HepG2 (cell line): ENCODE data around the gene SLC12A5.

Experiments used
- ARNT ChIP-seq: fragments of 450-650 bp; IDR thresholded peaks from 2 replicates; pipeline ENCODE4 v1.6.1; 2017
- CTCF ChIP-seq: sonication (generic); formaldehyde crosslinking; IDR thresholded peaks from 2 replicates; pipeline ENCODE4 v1.5.0; 2020; ENCODE audit warnings: mild to moderate bottlenecking, missing genetic modification reagents, moderate library complexity
- DBP ChIP-seq: sonication (generic); formaldehyde crosslinking; IDR thresholded peaks from 2 replicates; pipeline ENCODE4 v1.4.0; 2020; ENCODE audit warnings: missing genetic modification reagents; ENCODE audit errors: not compliant biosample characterization
- POLR2A ChIP-seq, 2 experiments: IDR thresholded peaks; 2 replicates each; pipeline ENCODE4 v1.6.1; 2011; ENCODE audit warnings: low read depth in 2 of 2, low read length in 2 of 2, mild to moderate bottlenecking in 1 of 2, moderate library complexity in 1 of 2; ENCODE audit not compliant: insufficient read depth in 1 of 2
- POLR2G ChIP-seq: fragments of 200-400 bp; formaldehyde crosslinking; IDR thresholded peaks from 2 replicates; pipeline ENCODE4 v1.6.1; 2018; ENCODE audit warnings: mild to moderate bottlenecking, low read depth, low read length, moderate library complexity
- SNAI1 ChIP-seq: sonication (generic); formaldehyde crosslinking; IDR thresholded peaks from 2 replicates; pipeline ENCODE4 v1.5.0; 2020; ENCODE audit warnings: mild to moderate bottlenecking, missing genetic modification reagents, borderline replicate concordance
- TBP ChIP-seq: sonication (generic); formaldehyde crosslinking; IDR thresholded peaks from 2 replicates; pipeline ENCODE4 v1.5.0; 2020; ENCODE audit warnings: missing genetic modification reagents
- ZNF776 ChIP-seq: sonication (generic); formaldehyde crosslinking; IDR thresholded peaks from 2 replicates; pipeline ENCODE4 v1.4.0; 2020; ENCODE audit warnings: mild to moderate bottlenecking, missing genetic modification reagents
- ZUFSP ChIP-seq: sonication (generic); formaldehyde crosslinking; IDR thresholded peaks from 2 replicates; pipeline ENCODE4 v1.9.0; 2021; ENCODE audit warnings: missing genetic modification reagents, mild to moderate bottlenecking, borderline replicate concordance
- TF ChIP-seq, protein P1 (sequence below): sonication (generic); formaldehyde crosslinking; conservative IDR thresholded peaks from 2 replicates; pipeline ENCODE4 v1.5.0; 2020; ENCODE audit warnings: missing genetic modification reagents
- TF ChIP-seq, protein P2 (sequence below): IDR thresholded peaks from 2 replicates; pipeline ENCODE4 v1.6.1; 2016; ENCODE audit warnings: control low read depth

- TF ChIP-seq CTCF (CRISPR knock-in tag) (no peak), SNAI1 (CRISPR knock-in tag) (no peak), ZNF776 (CRISPR knock-in tag) (no peak), POLR2A (IDR thresholded peaks at IDR 0.05; ENCODE audit: insufficient read depth in 1 of 2, low read depth in 2 of 2, low read length in 2 of 2) (no peak), TBP (CRISPR knock-in tag) (no peak), POLR2G (no peak), DBP (CRISPR knock-in tag) (no peak), ZUFSP (CRISPR knock-in tag) (no peak), ARNT (no peak)
- TF ChIP-seq, protein P1, sequence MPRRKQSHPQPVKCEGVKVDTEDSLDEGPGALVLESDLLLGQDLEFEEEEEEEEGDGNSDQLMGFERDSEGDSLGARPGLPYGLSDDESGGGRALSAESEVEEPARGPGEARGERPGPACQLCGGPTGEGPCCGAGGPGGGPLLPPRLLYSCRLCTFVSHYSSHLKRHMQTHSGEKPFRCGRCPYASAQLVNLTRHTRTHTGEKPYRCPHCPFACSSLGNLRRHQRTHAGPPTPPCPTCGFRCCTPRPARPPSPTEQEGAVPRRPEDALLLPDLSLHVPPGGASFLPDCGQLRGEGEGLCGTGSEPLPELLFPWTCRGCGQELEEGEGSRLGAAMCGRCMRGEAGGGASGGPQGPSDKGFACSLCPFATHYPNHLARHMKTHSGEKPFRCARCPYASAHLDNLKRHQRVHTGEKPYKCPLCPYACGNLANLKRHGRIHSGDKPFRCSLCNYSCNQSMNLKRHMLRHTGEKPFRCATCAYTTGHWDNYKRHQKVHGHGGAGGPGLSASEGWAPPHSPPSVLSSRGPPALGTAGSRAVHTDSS (CRISPR knock-in tag): no peak
- TF ChIP-seq, protein P2, sequence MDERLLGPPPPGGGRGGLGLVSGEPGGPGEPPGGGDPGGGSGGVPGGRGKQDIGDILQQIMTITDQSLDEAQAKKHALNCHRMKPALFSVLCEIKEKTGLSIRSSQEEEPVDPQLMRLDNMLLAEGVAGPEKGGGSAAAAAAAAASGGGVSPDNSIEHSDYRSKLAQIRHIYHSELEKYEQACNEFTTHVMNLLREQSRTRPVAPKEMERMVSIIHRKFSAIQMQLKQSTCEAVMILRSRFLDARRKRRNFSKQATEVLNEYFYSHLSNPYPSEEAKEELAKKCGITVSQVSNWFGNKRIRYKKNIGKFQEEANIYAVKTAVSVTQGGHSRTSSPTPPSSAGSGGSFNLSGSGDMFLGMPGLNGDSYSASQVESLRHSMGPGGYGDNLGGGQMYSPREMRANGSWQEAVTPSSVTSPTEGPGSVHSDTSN (CRISPR knock-in tag): no peak
Measured at GRCh38 chr20:46018611-46019010, 10.4 kb upstream of the SLC12A5 start.
